Gastroesophageal sphincter (tissue), 3 donors: ENCODE measurements around the gene UNC13C.

Source experiments
- CTCF ChIP-seq, 4 experiments: fragments of 200-600 bp in 2 of 4; fragments of 450-650 bp in 2 of 4; sonication (generic) in 1 of 4; IDR thresholded peaks; one replicate each; pipeline ENCODE4 v1.5.1; 2017 to 2019; ENCODE audit warnings: antibody characterized with exemption in 4 of 4, mild to moderate bottlenecking in 2 of 4, moderate library complexity in 2 of 4
- POLR2A ChIP-seq, 2 donors: fragments of 450-650 bp; IDR thresholded peaks; one replicate each; pipeline ENCODE4 v1.6.1; 2017; ENCODE audit warnings: antibody characterized with exemption in 2 of 2, mild to moderate bottlenecking in 2 of 2, moderate library complexity in 1 of 2
- POLR2AphosphoS5 ChIP-seq: sonication (generic); formaldehyde crosslinking; IDR thresholded peaks from one replicate; pipeline ENCODE4 v1.6.1; 2017; ENCODE audit warnings: antibody characterized with exemption

DNA sequence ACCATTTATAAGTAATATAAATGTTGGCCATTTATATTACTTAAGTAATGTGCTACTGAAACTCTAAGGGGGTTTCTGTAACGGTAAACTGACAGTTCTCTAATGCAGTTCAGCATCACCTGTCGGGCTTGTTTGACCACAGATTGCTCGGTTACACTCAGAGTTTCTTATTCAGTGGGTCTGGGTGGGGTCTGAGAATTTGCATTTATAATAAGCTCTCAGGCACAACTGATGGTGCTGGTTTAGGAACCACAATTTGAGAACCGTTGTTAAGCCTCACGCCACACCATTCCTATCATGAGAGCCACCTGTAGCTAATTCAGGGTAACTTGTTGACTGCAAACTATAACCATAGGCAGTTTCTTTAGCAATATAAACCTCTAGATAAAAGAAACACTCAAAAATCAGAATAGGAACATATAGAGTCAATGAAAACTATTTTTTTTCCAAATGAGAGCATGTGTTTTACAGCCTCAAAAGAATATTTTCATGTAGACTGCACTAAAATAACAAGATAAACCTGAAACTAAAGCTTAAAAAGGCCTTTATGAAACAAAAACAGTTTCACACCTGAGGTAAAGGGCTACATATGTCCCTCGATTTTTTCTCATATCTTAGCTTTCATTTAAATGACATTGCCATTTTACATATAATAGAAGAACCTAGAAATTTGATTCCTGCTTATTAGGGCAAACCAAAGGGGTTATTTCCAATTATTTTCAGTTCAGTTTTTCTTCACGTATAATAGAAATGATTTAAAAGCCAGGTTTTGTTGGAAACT lies 604.8 kb downstream of the UNC13C start:
- TF ChIP-seq CTCF (IDR thresholded peaks at IDR 0.05), result no peak
- no peak for TF ChIP-seq POLR2A (IDR thresholded peaks at IDR 0.05)
- no peak for TF ChIP-seq POLR2AphosphoS5
